Parathyroid adenoma (tissue), 2 donors: ENCODE measurements around the gene HPS4.

Experiments
- H2AFZ ChIP-seq: fragments of 300-600 bp; sonication (generic); one replicate; pipeline ENCODE4 v1.7.0; 2017; ENCODE audit warnings: antibody characterized with exemption, mild to moderate bottlenecking
- H3K27ac ChIP-seq: fragments of 300-600 bp; sonication (generic); one replicate; pipeline ENCODE4 v1.7.0; 2017
- H3K27me3 ChIP-seq: fragments of 300-600 bp; sonication (generic); one replicate; pipeline ENCODE4 v1.7.0; 2017; ENCODE audit warnings: low read length; ENCODE audit not compliant: control insufficient read depth, insufficient read depth
- H3K36me3 ChIP-seq: fragments of 300-600 bp; sonication (generic); one replicate; pipeline ENCODE4 v1.7.0; 2017; ENCODE audit warnings: low read length; ENCODE audit not compliant: control insufficient read depth, insufficient read depth
- H3K4me1 ChIP-seq: fragments of 300-600 bp; sonication (generic); one replicate; pipeline ENCODE4 v1.7.0; 2017; ENCODE audit warnings: control low read depth
- H3K4me2 ChIP-seq: fragments of 300-600 bp; sonication (generic); one replicate; pipeline ENCODE4 v1.7.0; 2017; ENCODE audit warnings: low read length
- H3K4me3 ChIP-seq: fragments of 300-600 bp; sonication (generic); one replicate; pipeline ENCODE4 v1.7.0; 2017; ENCODE audit warnings: low read depth, low read length
- H3K79me2 ChIP-seq: fragments of 300-600 bp; sonication (generic); one replicate; pipeline ENCODE4 v1.7.0; 2017; ENCODE audit warnings: control low read depth
- H3K9ac ChIP-seq: fragments of 300-600 bp; sonication (generic); one replicate; pipeline ENCODE4 v1.7.0; 2017; ENCODE audit warnings: mild to moderate bottlenecking
- H3K9me3 ChIP-seq: fragments of 300-600 bp; sonication (generic); one replicate; pipeline ENCODE4 v1.7.0; 2017; ENCODE audit warnings: low read length; ENCODE audit not compliant: control insufficient read depth
- CTCF ChIP-seq: fragments of 300-600 bp; sonication (generic); IDR thresholded peaks from one replicate; pipeline ENCODE4 v1.7.0; 2017; ENCODE audit warnings: antibody characterized with exemption, mild to moderate bottlenecking
- donor health status: primary hyperparathyroidism.

Gene HPS4

DNA sequence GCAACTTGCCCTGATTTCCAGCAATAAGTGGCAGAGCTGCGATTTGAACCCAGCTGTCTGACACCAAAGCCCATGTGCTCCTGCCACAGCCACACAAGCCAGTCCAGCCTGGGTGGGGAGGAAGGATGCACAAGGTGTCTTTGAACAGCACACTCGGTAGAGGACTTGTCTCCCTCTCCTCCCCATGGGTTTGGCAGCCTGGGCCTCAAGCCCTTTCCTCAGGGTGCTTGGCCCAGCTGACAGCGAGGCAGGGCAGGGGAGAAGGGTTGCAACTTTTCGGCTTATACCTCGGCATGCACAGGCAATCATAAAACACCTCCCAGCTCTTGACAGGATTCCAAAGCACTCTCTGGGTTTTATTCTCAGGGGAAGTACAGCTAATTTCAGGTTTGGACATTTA lies 35.2 kb downstream of the HPS4 start:
- H3K27ac ChIP-seq = no peak overlapping the region

DNA sequence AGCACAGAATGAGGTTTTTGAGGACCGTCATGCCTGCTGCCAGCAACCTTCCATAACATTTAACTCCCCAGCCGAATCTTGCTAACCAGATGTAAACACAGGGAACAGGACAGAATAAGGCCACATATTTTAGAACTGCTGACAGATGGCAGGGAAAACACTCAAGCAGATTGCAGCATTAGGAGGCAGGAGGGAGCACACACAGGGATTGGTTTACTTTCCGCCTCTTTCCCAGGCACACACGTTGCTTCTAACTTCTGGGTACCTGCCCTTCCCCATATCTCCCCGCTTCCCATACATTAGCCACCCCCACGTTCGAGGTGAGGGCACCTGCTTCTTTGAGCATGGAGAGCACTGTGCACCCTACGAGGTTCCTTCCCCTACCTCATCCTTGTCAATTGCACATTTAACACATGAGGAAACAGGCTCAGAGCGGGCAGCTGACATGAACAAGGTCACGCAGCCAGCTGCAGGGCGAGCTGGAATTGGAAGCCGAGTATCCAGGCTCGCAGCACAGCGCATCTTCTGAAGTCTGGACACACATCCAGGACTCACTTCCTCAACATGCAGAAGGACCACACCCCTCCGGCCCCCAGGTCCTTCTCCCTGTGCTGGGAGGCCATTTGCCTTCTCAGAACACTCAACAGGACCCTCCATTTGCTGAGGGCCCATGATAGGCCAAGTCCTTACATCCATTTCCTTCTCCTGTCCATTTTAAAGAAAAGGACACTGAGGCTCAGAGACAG lies 35.8 kb downstream of the HPS4 start:
- H3K27ac ChIP-seq = no peak overlapping the region
- H3K4me3 ChIP-seq = no peak overlapping the region
- no peaks in the 10 kb centered on the region for H3K79me2 ChIP-seq
- H3K9ac ChIP-seq = no peak overlapping the region
- H3K9me3 ChIP-seq = no peaks in the 10 kb centered on the region
- no peaks in the 10 kb centered on the region for H3K27me3 ChIP-seq
- H3K4me2 ChIP-seq = no peak overlapping the region
- no peaks in the 10 kb centered on the region for H3K4me1 ChIP-seq
- TF ChIP-seq CTCF = no peak
- H3K36me3 ChIP-seq = no peaks in the 10 kb centered on the region
- no peak overlapping the region for H2AFZ ChIP-seq

More for the DNA sequence above, 35.2 kb downstream of the HPS4 start:
- no peak overlapping the region for H2AFZ ChIP-seq
- H3K9me3 ChIP-seq = no peaks in the 10 kb centered on the region
- no peak for TF ChIP-seq CTCF
- no peaks in the 10 kb centered on the region for H3K4me1 ChIP-seq
- H3K9ac ChIP-seq = no peak overlapping the region
- no peaks in the 10 kb centered on the region for H3K27me3 ChIP-seq
- no peaks in the 10 kb centered on the region for H3K79me2 ChIP-seq
- H3K4me2 ChIP-seq = no peak overlapping the region
- no peak overlapping the region for H3K4me3 ChIP-seq
- H3K36me3 ChIP-seq = no peaks in the 10 kb centered on the region

DNA sequence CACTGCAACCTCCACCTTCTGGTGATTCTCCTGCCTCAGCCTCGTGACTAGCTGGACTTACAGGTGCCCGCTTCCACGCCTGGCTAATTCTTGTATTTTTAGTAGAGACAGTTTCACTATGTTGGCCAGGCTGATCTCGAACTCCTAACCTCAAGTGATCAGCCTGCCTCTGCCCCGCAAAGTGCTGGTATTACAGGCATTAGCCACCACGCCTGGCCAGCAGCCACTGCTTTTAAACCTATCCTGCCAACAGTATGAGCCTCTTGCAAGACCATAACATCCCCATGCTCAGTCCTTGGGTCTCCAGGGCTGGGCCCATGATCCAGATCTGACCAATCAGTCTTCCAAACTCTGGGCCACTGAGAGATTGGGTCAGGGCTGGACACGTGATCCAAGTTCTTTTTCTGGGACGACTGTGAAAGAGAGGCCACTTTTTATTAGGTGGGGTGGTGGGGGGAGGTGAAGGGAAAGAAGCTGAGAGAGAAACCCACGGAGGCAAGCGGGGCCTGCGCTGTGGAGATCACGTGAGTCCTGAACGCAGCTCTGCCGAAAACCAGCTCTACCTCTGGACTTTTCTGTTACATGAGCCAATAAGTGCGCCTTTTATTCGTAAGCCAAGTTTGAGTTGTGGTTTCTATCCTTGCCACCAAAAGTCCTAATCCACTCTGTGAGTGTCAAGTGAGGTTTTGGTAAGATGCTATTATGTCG lies 36.6 kb downstream of the HPS4 start:
- Histone ChIP-seq H3K4me3 (no peak overlapping the region), H3K4me1 (no peaks in the 10 kb centered on the region)

DNA sequence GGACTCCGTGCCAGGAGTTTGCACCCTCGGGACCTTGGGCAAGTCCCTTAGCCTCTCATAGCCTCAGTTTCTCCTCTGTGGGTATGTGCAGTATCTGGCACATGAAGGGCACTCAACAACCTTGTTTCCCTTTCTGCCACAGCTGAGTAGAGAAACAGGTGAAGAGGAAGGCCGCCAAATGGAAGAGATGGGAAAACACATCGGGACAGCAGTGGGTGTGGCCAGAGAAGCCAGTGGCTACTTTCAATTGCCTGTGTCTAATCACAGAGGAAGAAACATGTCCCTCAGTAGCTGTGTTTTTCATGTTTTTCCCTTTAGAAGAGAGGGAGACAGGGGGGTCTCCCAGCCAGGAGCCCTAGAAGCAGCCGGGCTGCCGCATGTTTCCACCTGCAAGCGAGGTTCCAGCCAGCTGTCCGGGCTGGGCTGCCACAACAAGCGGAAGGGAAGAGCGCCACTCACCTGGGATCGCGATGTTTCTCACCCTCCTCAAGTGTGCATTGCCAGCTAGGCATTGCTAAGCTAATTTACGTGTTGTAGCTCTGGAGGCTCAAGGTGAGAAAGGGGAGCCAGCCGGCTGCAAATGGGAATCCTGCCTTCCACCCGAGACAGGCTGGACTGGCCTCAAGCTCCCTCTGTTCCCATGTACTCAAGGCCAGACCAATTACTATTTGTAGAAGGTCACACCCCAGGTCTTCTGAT lies 37.9 kb downstream of the HPS4 start:
- H3K27ac ChIP-seq = no peak overlapping the region
- no peaks in the 10 kb centered on the region for H3K27me3 ChIP-seq
- TF ChIP-seq CTCF = no peak
- H3K4me2 ChIP-seq = no peak overlapping the region
- no peaks in the 10 kb centered on the region for H3K36me3 ChIP-seq
- no peaks in the 10 kb centered on the region for H3K9me3 ChIP-seq
- no peaks in the 10 kb centered on the region for H3K4me1 ChIP-seq
- H3K9ac ChIP-seq = no peak overlapping the region
- no peaks in the 10 kb centered on the region for H3K79me2 ChIP-seq
- no peak overlapping the region for H2AFZ ChIP-seq
- H3K4me3 ChIP-seq = no peak overlapping the region

More for the DNA sequence above, 36.6 kb downstream of the HPS4 start:
- Histone ChIP-seq H3K9ac (no peak overlapping the region), H3K4me2 (no peak overlapping the region), H3K36me3 (no peaks in the 10 kb centered on the region), H3K79me2 (no peaks in the 10 kb centered on the region), H3K27ac (no peak overlapping the region), H2AFZ (no peak overlapping the region), H3K9me3 (no peaks in the 10 kb centered on the region), H3K27me3 (no peaks in the 10 kb centered on the region)
- no peak for TF ChIP-seq CTCF
